Muscle layer of colon (tissue), 2 donors: ENCODE results near the gene CSGALNACT2.

Experiments
- H3K27ac ChIP-seq: one replicate; pipeline ENCODE4 v1.7.0; 2013; ENCODE audit warnings: low read depth, mild to moderate bottlenecking, low read length, moderate library complexity
- H3K27me3 ChIP-seq, 2 donors: one replicate each; pipeline ENCODE4 v1.7.0; 2013; ENCODE audit warnings: low read length in 2 of 2, mild to moderate bottlenecking in 2 of 2; ENCODE audit not compliant: insufficient read depth in 2 of 2, control insufficient read depth in 1 of 2
- H3K36me3 ChIP-seq: one replicate; pipeline ENCODE4 v1.7.0; 2013; ENCODE audit warnings: mild to moderate bottlenecking, low read length; ENCODE audit not compliant: insufficient read depth
- H3K4me1 ChIP-seq: one replicate; pipeline ENCODE4 v1.7.0; 2013; ENCODE audit warnings: mild to moderate bottlenecking, low read length; ENCODE audit not compliant: insufficient read depth
- H3K4me3 ChIP-seq, 2 donors: one replicate each; pipeline ENCODE4 v1.7.0; 2013; ENCODE audit warnings: low read length in 2 of 2, low read depth in 1 of 2, mild to moderate bottlenecking in 1 of 2, moderate library complexity in 1 of 2
- H3K9ac ChIP-seq: one replicate; pipeline ENCODE4 v1.7.0; 2013; ENCODE audit warnings: low read length
- H3K9me3 ChIP-seq: one replicate; pipeline ENCODE4 v1.7.0; 2013; ENCODE audit warnings: mild to moderate bottlenecking, low read length
- donor health status: abdominal sarcoma.
- donor health status: Adenocarcinoma of cecum.

CSGALNACT2 gene

DNA sequence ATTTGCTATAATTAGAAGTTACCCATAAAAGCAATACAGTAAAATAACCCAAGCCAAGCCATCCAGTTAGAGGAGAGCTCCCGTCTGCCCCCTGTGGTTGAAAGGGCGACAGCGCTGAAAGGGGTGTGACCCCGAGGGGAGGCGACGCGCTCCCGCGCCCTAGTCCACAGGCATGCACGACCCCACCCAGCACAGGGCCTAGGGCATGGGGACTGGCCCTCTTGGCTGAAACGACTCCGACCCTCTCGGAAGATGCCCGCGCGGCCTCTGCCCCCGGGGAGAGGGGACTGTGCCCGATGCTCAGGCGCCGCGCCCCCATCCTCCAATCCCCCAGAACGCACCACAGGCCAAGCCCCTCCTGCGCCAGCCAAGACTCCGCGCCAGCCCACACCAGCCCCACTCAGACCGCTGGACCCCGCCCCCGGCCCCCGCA, 64.0 kb downstream of the CSGALNACT2 start:
- peaks cover 7% of the 10 kb centered on the region for H3K4me1 ChIP-seq
- peaks cover 0 to 5% of the 10 kb centered on the region in 2 donors for H3K27me3 ChIP-seq
- H3K27ac ChIP-seq = no peak overlapping the region
- no peaks in the 10 kb centered on the region for H3K36me3 ChIP-seq
- H3K4me3 ChIP-seq = peak overlapping the region; percentile 16 to 35
- no peaks in the 10 kb centered on the region for H3K9me3 ChIP-seq
- no peak overlapping the region for H3K9ac ChIP-seq

GRCh38 chr10:43202657-43203447, 64.6 kb downstream of the CSGALNACT2 start:
- Histone ChIP-seq H3K4me1 (peaks cover 7% of the 10 kb centered on the region), H3K27me3 (peaks cover 0 to 5% of the 10 kb centered on the region in 2 donors), H3K27ac (no peak overlapping the region), H3K36me3 (no peaks in the 10 kb centered on the region), H3K9me3 (no peaks in the 10 kb centered on the region), H3K4me3 (peak overlapping the region in 1 of 2 donors; percentile 16), H3K9ac (no peak overlapping the region)

- no peak overlapping the region for H3K27ac ChIP-seq
- H3K4me3 ChIP-seq = no peak overlapping the region
- H3K9me3 ChIP-seq = no peaks in the 10 kb centered on the region
- H3K9ac ChIP-seq = no peak overlapping the region
- peaks cover 0 to 5% of the 10 kb centered on the region in 2 donors for H3K27me3 ChIP-seq
- no peaks in the 10 kb centered on the region for H3K36me3 ChIP-seq
- peaks cover 7% of the 10 kb centered on the region for H3K4me1 ChIP-seq
These were observed 65.3 kb downstream of the CSGALNACT2 start for GRCh38 chr10:43203448-43204041.

DNA sequence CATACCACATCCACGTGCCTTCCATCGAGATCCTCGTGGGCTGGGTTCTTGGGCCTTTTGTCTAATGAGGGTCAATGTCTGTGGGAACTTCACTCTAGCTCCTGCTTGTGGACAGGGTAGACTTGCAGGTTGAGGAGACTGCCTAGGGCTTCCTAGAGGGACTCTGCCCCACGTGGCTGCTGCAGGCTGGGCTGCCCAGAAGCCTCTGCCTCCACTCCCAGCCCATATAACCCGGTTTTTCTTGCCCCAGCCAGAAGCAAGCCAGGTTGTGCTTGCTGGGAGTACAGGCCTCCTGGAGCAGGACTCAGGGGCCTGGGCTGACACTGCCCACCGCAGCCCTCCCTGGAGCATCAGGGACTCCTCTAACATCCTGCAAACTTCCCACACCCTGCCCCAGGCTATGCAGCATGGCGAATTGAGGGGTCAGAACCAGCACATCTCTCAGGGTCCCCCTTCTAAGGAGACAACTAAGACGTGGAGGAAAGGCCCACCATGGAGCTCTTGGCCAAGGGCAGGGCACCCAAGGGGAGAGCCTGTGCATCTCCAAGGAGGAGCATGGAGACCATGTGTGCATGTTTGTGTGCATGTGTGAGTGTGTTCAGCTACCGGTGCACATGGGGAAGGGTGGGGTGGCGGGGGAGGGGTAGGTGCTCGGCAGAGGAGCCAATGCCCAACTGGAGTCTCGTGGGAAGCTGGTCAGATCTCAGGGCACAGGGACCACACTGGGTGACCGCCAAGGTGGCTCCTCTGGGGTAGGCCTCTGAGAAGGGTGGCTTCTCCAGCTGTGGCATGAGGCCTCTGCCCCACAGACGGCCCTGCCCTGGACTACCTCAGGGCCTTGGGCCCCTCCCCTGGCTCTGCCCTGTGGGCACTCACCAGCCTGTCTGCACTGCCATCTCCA, 66.0 kb downstream of the CSGALNACT2 start:
- Histone ChIP-seq H3K27ac (no peak overlapping the region), H3K27me3 (peaks cover 0 to 5% of the 10 kb centered on the region in 2 donors), H3K4me1 (peaks cover 7% of the 10 kb centered on the region), H3K9ac (no peak overlapping the region), H3K36me3 (no peaks in the 10 kb centered on the region), H3K4me3 (no peak overlapping the region), H3K9me3 (no peaks in the 10 kb centered on the region)

DNA sequence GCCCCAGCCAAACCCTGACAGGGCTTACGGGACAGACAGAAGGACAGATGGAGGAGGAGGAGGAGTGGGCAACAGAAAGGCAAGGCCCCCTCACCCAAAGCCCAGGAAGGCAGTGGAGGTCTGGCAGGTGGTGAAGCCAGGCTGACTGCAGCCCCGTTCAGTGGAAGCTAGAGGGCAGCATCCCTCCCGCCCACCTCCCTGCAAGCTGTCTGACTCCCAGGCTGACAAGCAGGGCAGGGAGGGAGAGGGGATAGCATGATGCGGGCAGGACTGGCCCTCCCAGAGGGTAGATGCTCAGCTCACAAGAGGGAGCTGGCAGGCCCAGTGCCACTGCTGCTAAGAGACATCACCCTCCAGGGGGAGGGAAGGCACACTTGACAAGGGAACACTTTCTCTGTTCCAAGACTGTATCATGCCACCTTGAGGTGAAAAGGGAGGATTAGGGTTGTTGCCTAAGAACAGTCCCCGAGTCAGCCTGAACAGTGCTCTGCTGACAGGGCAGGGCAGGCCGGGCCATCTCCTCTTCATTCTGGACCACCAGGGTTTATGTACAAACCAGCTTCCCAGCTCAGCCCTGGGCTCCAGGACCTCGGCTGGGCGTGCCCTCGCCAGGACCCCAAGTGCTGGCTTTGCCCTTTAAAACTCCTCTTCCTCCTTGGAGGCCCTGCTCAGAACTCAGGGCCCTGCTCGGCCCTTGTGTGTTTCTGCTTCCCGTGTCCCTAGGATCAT, 66.9 kb downstream of the CSGALNACT2 start:
- no peaks in the 10 kb centered on the region for H3K36me3 ChIP-seq
- H3K9ac ChIP-seq = no peak overlapping the region
- H3K27me3 ChIP-seq = peaks cover 0 to 5% of the 10 kb centered on the region in 2 donors
- H3K9me3 ChIP-seq = no peaks in the 10 kb centered on the region
- peaks cover 7% of the 10 kb centered on the region for H3K4me1 ChIP-seq
- no peak overlapping the region for H3K27ac ChIP-seq
- no peak overlapping the region for H3K4me3 ChIP-seq

DNA sequence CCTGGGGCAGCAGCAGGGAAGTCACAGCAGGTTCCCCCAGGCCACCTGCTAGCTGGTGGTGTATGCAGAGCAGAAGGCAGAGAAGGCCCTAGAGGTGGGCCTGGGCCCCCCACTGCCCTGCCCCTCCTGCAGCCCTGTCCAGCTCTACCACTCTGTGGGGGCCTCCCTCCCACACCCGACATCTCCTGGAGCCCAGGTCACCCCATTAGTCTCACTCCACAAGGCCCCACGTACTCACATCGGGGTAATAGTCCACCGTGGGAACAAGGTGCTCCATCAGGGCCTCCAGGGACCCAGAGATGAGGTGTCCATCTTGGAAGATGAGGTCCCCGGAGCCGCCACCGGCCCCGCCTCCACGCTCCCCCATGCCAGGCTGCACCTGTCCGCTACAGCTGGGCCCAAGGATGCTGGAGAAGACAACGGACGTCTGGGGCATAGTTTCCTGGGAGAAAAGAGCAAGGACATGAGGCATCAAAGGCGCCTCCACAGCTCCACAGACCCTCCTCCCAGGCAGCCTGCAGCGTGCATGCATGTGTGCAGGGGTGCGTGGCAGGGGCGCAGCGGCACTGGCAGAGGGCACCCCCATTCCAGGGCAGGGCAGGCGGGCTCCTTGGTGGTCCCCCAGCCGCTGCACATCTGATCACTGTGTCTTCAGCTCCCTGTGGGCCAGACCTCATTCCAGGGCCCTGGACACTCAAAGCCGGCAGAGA, 67.6 kb downstream of the CSGALNACT2 start:
- H3K9me3 ChIP-seq = no peaks in the 10 kb centered on the region
- H3K36me3 ChIP-seq = no peaks in the 10 kb centered on the region
- H3K27ac ChIP-seq = no peak overlapping the region
- H3K4me3 ChIP-seq = no peak overlapping the region
- H3K9ac ChIP-seq = no peak overlapping the region
- H3K27me3 ChIP-seq = peaks cover 0 to 5% of the 10 kb centered on the region in 2 donors
- H3K4me1 ChIP-seq = peaks cover 7% of the 10 kb centered on the region

- Histone ChIP-seq H3K27ac (no peak overlapping the region), H3K36me3 (no peaks in the 10 kb centered on the region), H3K9ac (no peak overlapping the region), H3K27me3 (peaks cover 0 to 5% of the 10 kb centered on the region in 2 donors), H3K4me3 (no peak overlapping the region), H3K9me3 (no peaks in the 10 kb centered on the region), H3K4me1 (peaks cover 7% of the 10 kb centered on the region)
These were observed 68.4 kb downstream of the CSGALNACT2 start for GRCh38 chr10:43206391-43207235.

- H3K36me3 ChIP-seq = no peaks in the 10 kb centered on the region
- H3K4me3 ChIP-seq = no peak overlapping the region
- H3K9ac ChIP-seq = no peak overlapping the region
- no peaks in the 10 kb centered on the region for H3K9me3 ChIP-seq
- peaks cover 6% of the 10 kb centered on the region for H3K4me1 ChIP-seq
- H3K27ac ChIP-seq = no peak overlapping the region
- H3K27me3 ChIP-seq = no peaks in the 10 kb centered on the region
These were observed 70.2 kb downstream of the CSGALNACT2 start for GRCh38 chr10:43208147-43209073.

DNA sequence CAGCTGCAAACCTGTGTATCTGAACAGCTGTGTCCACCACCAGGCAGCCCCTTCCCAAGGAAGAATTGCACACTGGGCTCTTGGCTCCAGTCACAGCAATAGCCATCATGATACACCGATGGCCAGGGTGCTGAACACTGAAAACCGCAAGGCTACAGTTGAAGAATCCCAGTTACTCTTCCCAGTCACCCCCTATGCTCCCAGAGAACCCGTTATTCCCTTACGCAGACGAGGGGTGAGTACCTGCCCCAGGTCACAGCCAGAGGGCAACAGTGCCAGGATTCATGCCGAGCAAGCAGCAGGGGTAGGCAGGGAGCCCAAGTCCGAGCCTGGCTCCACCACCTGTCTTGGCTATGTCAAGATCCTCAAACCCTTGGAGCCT, 70.8 kb downstream of the CSGALNACT2 start:
- peaks cover 6% of the 10 kb centered on the region for H3K4me1 ChIP-seq
- H3K9ac ChIP-seq = no peak overlapping the region
- no peak overlapping the region for H3K27ac ChIP-seq
- no peak overlapping the region for H3K4me3 ChIP-seq
- no peaks in the 10 kb centered on the region for H3K36me3 ChIP-seq
- no peaks in the 10 kb centered on the region for H3K27me3 ChIP-seq
- H3K9me3 ChIP-seq = no peaks in the 10 kb centered on the region
